Diencephalon (tissue), 1 donor: ENCODE measurements around the gene GABRG3. TPM values are rescaled to one million over a fixed set of nuclear protein-coding genes. Genes with fewer than 3 reads are reported as not detected.

ENCODE experiments used
- small RNA-seq: library from RNA; depleted of rRNA; stranded (forward); fragments of <200 nt; gene quantifications from one replicate; pipeline ENCODE3, GENCODE V24; 2014
- total RNA-seq: library from RNA; depleted of rRNA; stranded (reverse); fragments of >200 nt; gene quantifications from one replicate; pipeline ENCODE4 v1.2.3, GENCODE V29; 2014

Gene GABRG3
- 42.9 TPM for total RNA-seq

GRCh38 chr15:26970712-26971210 lies at the start of gene GABRG3:
TSS of gene GABRG3 (plus strand) at chr15:26971181.

Small RNA genes within 50 kb of the gene (small RNA-seq; reads per million reads assigned to genes)
- gene RNA5SP391 (not detected), gene SERPINE4P (not detected)

Other genes with a start within 250 kb of the GABRG3 start
- gene GABRB3, start 198.1 kb upstream of the GABRG3 start, total RNA-seq: 141 TPM
- gene GABRA5, start 104.1 kb upstream of the GABRG3 start, total RNA-seq: 103 TPM